CD4-positive, alpha-beta memory T cell (primary cell): ENCODE measurements around the gene UBL7. TPM values are rescaled to one million over a fixed set of nuclear protein-coding genes. Genes with fewer than 3 reads are reported as not detected.

Source experiments
- CTCF ChIA-PET: fragments of 350-600 bp; sonication (Branson Sonifier 250); formaldehyde crosslinking; loops from one replicate; lab custom pipeline; 2021; ENCODE audit warnings: inconsistent platforms; ENCODE audit not compliant: partially characterized antibody; lab: Charles Lee
- POLR2A ChIA-PET: fragments of 350-600 bp; sonication (Branson Sonifier 250); formaldehyde crosslinking; loops from one replicate; lab custom pipeline; 2021; ENCODE audit not compliant: partially characterized antibody; lab: Charles Lee
- DNase-seq, 5 donors: peaks; one replicate each; pipeline versions ENCODE4 v3.0.0 to v3.0.0-alpha.2; 2020 to 2022; ENCODE audit warnings: mixed read lengths in 1 of 5
- H3K27ac ChIP-seq: one replicate; pipeline ENCODE4 v1.7.0; 2013; ENCODE audit warnings: low read depth, low read length
- H3K27me3 ChIP-seq: 2 replicates; pipeline ENCODE4 v1.7.0; 2013; ENCODE audit warnings: mild to moderate bottlenecking, low read length, moderate library complexity; ENCODE audit not compliant: insufficient read depth
- H3K36me3 ChIP-seq: 2 replicates; pipeline ENCODE4 v1.7.0; 2013; ENCODE audit warnings: mild to moderate bottlenecking, low read length, moderate library complexity; ENCODE audit not compliant: insufficient read depth
- H3K4me1 ChIP-seq: 2 replicates; pipeline ENCODE4 v1.7.0; 2013; ENCODE audit warnings: mild to moderate bottlenecking, low read length, moderate library complexity; ENCODE audit not compliant: insufficient read depth
- H3K4me3 ChIP-seq, 2 donors: one replicate each; pipeline ENCODE4 v1.7.0; 2013; ENCODE audit warnings: low read length in 2 of 2, mild to moderate bottlenecking in 1 of 2
- H3K9me3 ChIP-seq, 2 donors: one replicate each; pipeline ENCODE4 v1.7.0; 2013; ENCODE audit warnings: low read length in 2 of 2, control low read depth in 1 of 2; ENCODE audit not compliant: control insufficient read depth in 1 of 2
- H3K27ac Mint-ChIP-seq, 7 donors: one replicate each; pipeline ENCODE4 v1.8.0; 2020 to 2021; ENCODE audit warnings: mixed read lengths in 7 of 7, mild to moderate bottlenecking in 6 of 7, inconsistent platforms in 3 of 7, moderate library complexity in 3 of 7
- H3K27me3 Mint-ChIP-seq, 2 donors: one replicate each; pipeline ENCODE4 v1.8.0; 2020 to 2021; ENCODE audit warnings: mixed read lengths in 2 of 2
- H3K36me3 Mint-ChIP-seq, 2 donors: one replicate each; pipeline ENCODE4 v1.8.0; 2020 to 2021; ENCODE audit warnings: mixed read lengths in 2 of 2, inconsistent platforms in 1 of 2, mild to moderate bottlenecking in 1 of 2
- H3K4me1 Mint-ChIP-seq, 4 donors: one replicate each; pipeline ENCODE4 v1.8.0; 2020 to 2021; ENCODE audit warnings: mixed read lengths in 4 of 4, mild to moderate bottlenecking in 1 of 4
- H3K4me3 Mint-ChIP-seq, 8 donors: one replicate each; pipeline ENCODE4 v1.8.0; 2020 to 2021; ENCODE audit warnings: mixed read lengths in 8 of 8, mild to moderate bottlenecking in 7 of 8, moderate library complexity in 6 of 8, inconsistent platforms in 3 of 8
- H3K9me3 Mint-ChIP-seq, 8 donors: one replicate each; pipeline ENCODE4 v1.8.0; 2020 to 2021; ENCODE audit warnings: mixed read lengths in 8 of 8, mild to moderate bottlenecking in 5 of 8, inconsistent platforms in 3 of 8, moderate library complexity in 1 of 8
- intact Hi-C: fragments of 100-400 bp; cut with micrococcal nuclease; formaldehyde crosslinking; loops from one replicate; pipeline ENCODE4 v1.15.1; 2023
- polyA plus RNA-seq, 2 donors: library from polyadenylated mRNA; unstranded; fragments of 300-500 nt; fragmentation: Illumina TruSeq; gene quantifications; one replicate each; pipeline ENCODE4 v1.2.3, GENCODE V29; 2021
- total RNA-seq, 2 experiments: library from RNA; stranded (reverse); gene quantifications; one replicate each; pipeline ENCODE4 v1.2.3, GENCODE V29; 2021

UBL7 gene
- total and polyA plus RNA-seq, 4 experiments from 2014 or later, result 36.4 to 96.5 (median 66.5) TPM

DNA sequence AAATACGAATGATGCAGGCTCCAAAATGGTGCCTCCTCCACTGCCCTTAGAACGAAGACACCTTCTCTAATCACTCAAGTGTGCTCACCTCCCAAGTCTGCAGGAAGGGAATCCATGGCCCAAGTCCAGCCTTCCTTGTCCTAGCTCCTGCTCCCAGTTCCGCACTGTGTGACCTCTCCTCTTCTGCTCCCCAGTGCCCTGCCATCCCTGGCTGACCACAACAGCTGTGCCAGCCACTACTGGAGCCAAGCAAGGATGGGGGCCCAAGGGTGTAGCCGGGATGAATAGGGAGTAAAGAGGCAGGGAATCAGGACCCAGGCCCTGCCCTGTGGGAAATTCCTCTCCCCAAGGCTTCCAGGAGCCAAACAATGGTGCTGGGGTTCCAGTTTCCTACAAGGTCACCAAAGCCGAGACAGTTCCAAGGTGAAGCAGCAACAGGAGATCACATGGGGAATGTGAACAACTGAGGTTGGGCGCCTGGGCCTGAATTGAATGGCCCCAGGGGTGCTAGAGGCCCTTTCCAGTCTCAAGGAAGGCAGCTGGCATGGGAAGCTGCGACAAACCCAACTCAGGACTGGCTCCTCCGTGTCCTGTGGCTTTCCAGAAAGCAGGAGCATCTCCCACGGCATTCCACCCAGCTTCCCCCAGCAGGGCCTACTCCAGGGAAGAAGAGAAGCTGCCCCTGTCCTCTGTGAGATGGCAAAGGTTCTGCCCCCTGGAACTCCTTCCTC, 47.4 kb downstream of the UBL7 start:
- no peaks in the 10 kb centered on the region for H3K9me3 ChIP-seq
- no peak overlapping the region for H3K4me3 Mint-ChIP-seq
- DNase-seq, result no peak
- H3K4me1 Mint-ChIP-seq, result no peaks in the 10 kb centered on the region
- H3K36me3 Mint-ChIP-seq, result peaks cover 0 to 2% of the 10 kb centered on the region in 2 donors
- no peak overlapping the region for H3K4me3 ChIP-seq
- no peaks in the 10 kb centered on the region for H3K9me3 Mint-ChIP-seq
- H3K27ac Mint-ChIP-seq, result peak overlapping the region in 1 of 7 donors; percentile 6
- ChIA-PET CTCF (interaction anchor here (1.6 kb wide), 1 partner anchor 9 kb away, joined by 3 read pairs; no protein-coding TSS in a partner anchor), POLR2A (no interaction called here)
- H3K27me3 Mint-ChIP-seq, result no peaks in the 10 kb centered on the region
- no peaks in the 10 kb centered on the region for H3K27me3 ChIP-seq
- no peaks in the 10 kb centered on the region for H3K36me3 ChIP-seq
- intact Hi-C loops, result no loop called here
- no peaks in the 10 kb centered on the region for H3K4me1 ChIP-seq
- H3K27ac ChIP-seq, result no peak overlapping the region

DNA sequence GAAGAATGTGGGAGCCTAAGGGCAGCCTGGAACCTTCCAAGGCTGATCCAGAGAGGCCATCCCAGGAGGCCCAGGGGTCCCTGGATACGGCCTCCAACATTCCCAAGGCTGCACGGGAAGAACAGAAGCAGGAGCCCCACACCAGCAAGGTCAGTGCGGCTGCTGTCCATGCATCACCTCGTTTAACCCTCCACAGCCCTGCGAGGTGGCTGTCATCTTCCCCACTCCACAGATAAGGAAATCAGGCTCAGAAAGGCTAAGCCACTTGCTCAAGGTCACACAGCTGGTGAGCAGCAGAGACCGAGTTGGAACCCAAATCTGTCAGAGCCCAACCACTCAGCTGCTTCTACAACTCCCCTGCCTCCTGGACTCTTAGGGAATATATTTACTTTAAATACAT, 48.8 kb downstream of the UBL7 start:
- Histone ChIP-seq H3K9me3 (no peaks in the 10 kb centered on the region), H3K27ac (no peak overlapping the region), H3K4me3 (no peak overlapping the region), H3K27me3 (no peaks in the 10 kb centered on the region), H3K36me3 (no peaks in the 10 kb centered on the region), H3K4me1 (no peaks in the 10 kb centered on the region)
- Mint-ChIP-seq H3K9me3 (no peaks in the 10 kb centered on the region), H3K4me3 (no peak overlapping the region), H3K27me3 (no peaks in the 10 kb centered on the region), H3K36me3 (peaks cover 0 to 2% of the 10 kb centered on the region in 2 donors), H3K4me1 (no peaks in the 10 kb centered on the region), H3K27ac (no peak overlapping the region)
- no peak for DNase-seq
- POLR2A ChIA-PET, result no interaction called here
- intact Hi-C loops, result no loop called here
- CTCF ChIA-PET, result no interaction called here

DNA sequence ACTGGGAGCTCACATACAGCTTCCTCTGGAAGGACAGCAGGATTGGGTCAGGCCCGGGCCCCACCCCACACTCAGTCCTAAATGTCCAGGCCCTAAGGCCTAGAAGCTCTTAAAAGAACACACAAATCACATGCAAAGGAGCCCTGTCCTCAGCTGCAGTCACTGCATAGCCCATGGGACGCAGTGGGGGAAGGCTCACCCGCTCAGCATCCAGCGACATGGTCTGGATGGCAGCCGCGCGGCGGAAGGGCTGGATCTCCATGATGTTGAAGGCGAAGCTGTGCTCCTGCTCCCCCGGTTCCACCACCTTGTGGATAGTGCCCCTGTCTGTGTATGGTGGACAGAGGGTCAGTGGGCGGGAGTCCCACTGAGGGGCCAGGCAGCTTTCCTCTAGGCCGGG, 49.3 kb downstream of the UBL7 start:
- Histone ChIP-seq H3K27me3 (no peaks in the 10 kb centered on the region), H3K4me1 (no peaks in the 10 kb centered on the region), H3K27ac (no peak overlapping the region), H3K9me3 (no peaks in the 10 kb centered on the region), H3K4me3 (no peak overlapping the region), H3K36me3 (no peaks in the 10 kb centered on the region)
- Mint-ChIP-seq H3K9me3 (no peaks in the 10 kb centered on the region), H3K27me3 (no peaks in the 10 kb centered on the region), H3K4me1 (no peaks in the 10 kb centered on the region), H3K4me3 (no peak overlapping the region), H3K36me3 (peaks cover 0 to 2% of the 10 kb centered on the region in 2 donors), H3K27ac (no peak overlapping the region)
- intact Hi-C loops, result no loop called here
- no peak for DNase-seq
- ChIA-PET POLR2A (no interaction called here), CTCF (no interaction called here)

DNA sequence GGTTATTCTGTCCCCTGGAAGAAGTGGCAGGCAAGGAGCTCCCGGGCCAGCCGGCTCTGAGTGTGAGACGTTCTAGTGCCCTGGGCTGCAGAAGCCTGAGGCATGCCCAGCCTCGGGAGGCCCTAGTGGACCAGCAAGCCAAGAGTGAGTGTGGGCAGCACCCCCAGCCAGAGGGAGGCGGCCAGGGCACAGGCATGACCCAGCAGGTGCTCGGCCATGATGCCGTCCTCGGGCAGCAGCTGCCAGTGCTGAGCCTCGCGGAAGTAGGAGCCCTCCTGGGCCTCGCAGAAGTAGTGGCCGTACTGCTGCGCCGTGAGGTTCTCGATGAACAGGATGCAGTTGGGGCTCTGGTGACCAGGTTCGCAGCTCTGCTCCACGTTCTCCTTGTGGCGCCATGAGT, 50.5 kb downstream of the UBL7 start:
- Mint-ChIP-seq H3K4me3 (no peak overlapping the region), H3K9me3 (no peaks in the 10 kb centered on the region), H3K36me3 (no peaks in the 10 kb centered on the region), H3K27me3 (no peaks in the 10 kb centered on the region), H3K4me1 (no peaks in the 10 kb centered on the region), H3K27ac (no peak overlapping the region)
- H3K27me3 ChIP-seq, result no peaks in the 10 kb centered on the region
- ChIA-PET POLR2A (no interaction called here), CTCF (no interaction called here)
- intact Hi-C loops, result no loop called here
- no peak for DNase-seq
- H3K4me3 ChIP-seq, result no peak overlapping the region
- H3K27ac ChIP-seq, result no peak overlapping the region
- no peaks in the 10 kb centered on the region for H3K4me1 ChIP-seq
- no peaks in the 10 kb centered on the region for H3K9me3 ChIP-seq
- H3K36me3 ChIP-seq, result no peaks in the 10 kb centered on the region

DNA sequence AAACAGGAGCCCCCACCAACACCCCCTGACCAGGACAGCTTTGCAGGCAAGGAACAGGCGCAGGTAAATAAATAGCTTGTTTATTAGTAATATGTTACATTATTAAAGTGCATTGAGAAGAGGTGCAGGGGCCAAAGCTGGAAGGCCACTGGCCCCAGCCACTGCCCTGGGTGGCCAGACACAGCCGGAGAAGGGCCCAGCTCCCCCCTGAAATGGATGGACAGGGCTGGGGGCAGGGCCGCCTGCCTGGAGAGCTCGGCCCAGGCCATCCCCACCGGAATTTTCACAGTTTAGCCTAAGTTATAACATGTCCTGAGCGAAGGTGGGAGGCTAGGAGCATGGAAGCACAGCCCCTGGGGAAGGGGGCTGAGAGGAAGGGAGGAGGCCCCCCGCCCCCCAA, 51.7 kb downstream of the UBL7 start:
- Mint-ChIP-seq H3K27me3 (no peaks in the 10 kb centered on the region), H3K27ac (no peak overlapping the region), H3K36me3 (no peaks in the 10 kb centered on the region), H3K4me1 (no peaks in the 10 kb centered on the region), H3K4me3 (no peak overlapping the region), H3K9me3 (no peaks in the 10 kb centered on the region)
- ChIA-PET CTCF (interaction anchor here (1.2 kb wide), 1 partner anchor 26 kb away, joined by 4 read pairs; no protein-coding TSS in a partner anchor), POLR2A (interaction anchor here (0.5 to 0.9 kb wide), 3 partner anchors 9 to 25 kb away, joined by 3 read pairs; partner anchors contain the start of gene SEMA7A)
- no peaks in the 10 kb centered on the region for H3K4me1 ChIP-seq
- no peak overlapping the region for H3K27ac ChIP-seq
- no peak for DNase-seq
- no peak overlapping the region for H3K4me3 ChIP-seq
- H3K36me3 ChIP-seq, result no peaks in the 10 kb centered on the region
- no peaks in the 10 kb centered on the region for H3K9me3 ChIP-seq
- no peaks in the 10 kb centered on the region for H3K27me3 ChIP-seq
- intact Hi-C loops, result no loop called here

DNA sequence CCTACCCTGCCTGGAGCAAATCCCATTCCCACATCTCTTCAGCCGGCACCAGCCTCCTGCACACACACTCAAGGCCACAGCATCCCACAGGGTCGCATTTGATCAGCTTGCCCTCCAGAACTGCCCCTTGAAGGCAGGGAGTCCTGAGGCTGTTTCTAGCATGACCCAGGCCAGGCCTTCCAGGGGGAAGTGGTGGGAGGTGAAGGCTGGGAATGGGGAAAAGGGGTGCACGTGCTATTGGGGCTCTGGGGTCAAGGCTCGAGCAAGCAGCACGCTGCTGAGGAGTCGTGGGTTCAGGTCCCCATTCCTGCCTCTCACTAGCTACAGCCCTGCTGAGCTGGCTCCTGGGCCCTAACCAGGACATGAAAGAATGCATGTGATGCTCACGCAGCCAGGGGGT, 52.1 kb downstream of the UBL7 start:
- ChIA-PET CTCF (interaction anchor here (1.2 kb wide), 1 partner anchor 26 kb away, joined by 4 read pairs; no protein-coding TSS in a partner anchor), POLR2A (interaction anchor here (0.5 to 0.9 kb wide), 3 partner anchors 8 to 25 kb away, joined by 3 read pairs; partner anchors contain the start of gene SEMA7A)
- Histone ChIP-seq H3K36me3 (no peaks in the 10 kb centered on the region), H3K27ac (no peak overlapping the region), H3K4me1 (peaks cover 2% of the 10 kb centered on the region), H3K4me3 (no peak overlapping the region), H3K27me3 (no peaks in the 10 kb centered on the region), H3K9me3 (no peaks in the 10 kb centered on the region)
- H3K9me3 Mint-ChIP-seq, result no peaks in the 10 kb centered on the region
- H3K4me1 Mint-ChIP-seq, result peaks cover 0 to 2% (median under 1%) of the 10 kb centered on the region in 4 donors
- no peak for DNase-seq
- H3K27me3 Mint-ChIP-seq, result no peaks in the 10 kb centered on the region
- no peaks in the 10 kb centered on the region for H3K36me3 Mint-ChIP-seq
- H3K4me3 Mint-ChIP-seq, result no peak overlapping the region
- H3K27ac Mint-ChIP-seq, result peak overlapping the region in 1 of 7 donors; percentile 14
- intact Hi-C loops, result no loop called here

DNA sequence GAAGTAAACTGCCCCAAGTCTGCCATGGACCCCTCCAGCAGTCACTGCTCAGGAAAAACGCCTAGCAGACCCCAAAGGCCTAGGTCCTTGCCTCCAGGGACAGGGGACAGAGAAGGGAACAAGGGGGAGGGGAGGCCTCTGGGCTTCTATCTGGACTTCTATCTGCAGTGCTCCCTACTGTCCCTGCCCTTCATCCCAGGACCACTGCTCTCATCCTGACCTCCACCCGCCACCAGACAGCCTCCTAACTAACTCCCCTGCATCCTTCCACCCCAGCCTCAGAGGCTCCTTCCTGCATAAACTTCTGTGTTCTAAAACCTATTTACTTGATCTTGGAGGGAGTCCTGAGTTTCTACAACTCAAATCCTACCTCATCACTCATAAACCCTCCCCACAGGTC, 52.6 kb downstream of the UBL7 start:
- CTCF ChIA-PET, result interaction anchor here (1.2 kb wide), 1 partner anchor 25 kb away, joined by 4 read pairs; no protein-coding TSS in a partner anchor

More for the DNA sequence above, 52.6 kb downstream of the UBL7 start:
- Histone ChIP-seq H3K9me3 (no peaks in the 10 kb centered on the region), H3K27ac (no peak overlapping the region), H3K4me1 (peaks cover 6% of the 10 kb centered on the region), H3K27me3 (no peaks in the 10 kb centered on the region), H3K36me3 (no peaks in the 10 kb centered on the region), H3K4me3 (no peak overlapping the region)
- intact Hi-C loops, result no loop called here
- H3K27ac Mint-ChIP-seq, result peak overlapping the region in 1 of 7 donors; percentile 14
- DNase-seq, result no peak
- peaks cover 0 to 6% (median 4%) of the 10 kb centered on the region in 4 donors for H3K4me1 Mint-ChIP-seq
- no peaks in the 10 kb centered on the region for H3K36me3 Mint-ChIP-seq
- H3K9me3 Mint-ChIP-seq, result no peaks in the 10 kb centered on the region
- POLR2A ChIA-PET, result no interaction called here
- no peaks in the 10 kb centered on the region for H3K27me3 Mint-ChIP-seq
- no peak overlapping the region for H3K4me3 Mint-ChIP-seq
